HG02884 (cell line): ENCODE measurements around the gene ADAM22.
"Not testable (repeated sequence)": the region's sequence is repeated elsewhere in the genome, so short reads cannot be mapped to it uniquely, and the experiment has no call there.

Source experiments
- ATAC-seq: cut with Tn5 transposase; IDR thresholded peaks from one replicate; pipeline ENCODE4 v1.9.1; 2021; ENCODE audit warnings: mild to moderate bottlenecking, moderate library complexity; ENCODE audit not compliant: unreplicated experiment

ADAM22 gene

GRCh38 chr7:87933953-87934698 lies at the start of gene ADAM22:
TSS of gene ADAM22 (plus strand) at chr7:87934251. CDS start at chr7:87934466, 215 bp downstream.
- peak; percentile 95 for ATAC-seq

- ATAC-seq, result no peak
These were observed 49.0 kb upstream of the ADAM22 start for GRCh38 chr7:87885018-87885417.

- ATAC-seq, result no peak
These were observed 47.2 kb upstream of the ADAM22 start for GRCh38 chr7:87886875-87887274.

DNA sequence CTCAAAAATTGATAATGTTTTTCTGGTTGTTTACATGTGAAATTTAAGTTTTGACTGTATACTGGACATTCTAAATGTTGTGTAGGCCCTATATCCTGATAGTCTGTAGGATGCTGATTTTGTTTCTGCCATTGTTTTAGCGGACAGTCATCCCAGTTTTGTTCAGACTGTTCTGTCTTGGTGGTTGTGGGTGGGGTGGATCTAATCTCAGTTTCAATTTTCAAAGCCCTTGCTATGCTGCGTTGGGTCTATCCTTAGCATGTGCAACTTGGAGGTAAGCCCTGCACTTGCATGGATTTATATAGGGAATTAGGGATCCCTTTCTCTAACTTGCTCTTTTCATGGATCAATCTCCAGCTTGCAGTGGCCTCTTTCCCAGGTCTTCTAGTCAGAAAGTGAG lies 38.7 kb upstream of the ADAM22 start:
- ATAC-seq, result no peak

- no peak for ATAC-seq
These were observed 34.8 kb upstream of the ADAM22 start for GRCh38 chr7:87899255-87899654.

GRCh38 chr7:87907136-87907906 lies 26.7 kb upstream of the ADAM22 start:
- ATAC-seq, result not testable (repeated sequence)

DNA sequence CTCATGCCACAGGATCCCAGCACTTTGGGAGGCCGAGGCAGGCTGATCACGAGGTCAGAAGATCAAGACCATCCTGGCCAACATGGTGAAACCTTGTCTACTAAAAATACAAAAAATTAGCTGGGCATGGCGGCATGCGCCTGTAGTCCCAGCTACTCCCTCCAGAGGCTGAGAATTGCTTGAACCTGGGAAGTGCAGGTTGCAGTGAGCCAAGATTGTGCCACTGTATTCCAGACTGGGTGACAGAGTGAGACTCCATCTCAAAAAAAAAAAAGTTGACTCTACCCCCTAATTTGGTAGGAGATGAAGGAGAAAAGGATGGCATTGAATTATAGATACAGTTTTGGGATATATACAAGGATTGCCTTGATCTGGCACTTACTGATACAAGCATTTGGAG lies 25.2 kb upstream of the ADAM22 start:
- ATAC-seq, result not testable (repeated sequence)

DNA sequence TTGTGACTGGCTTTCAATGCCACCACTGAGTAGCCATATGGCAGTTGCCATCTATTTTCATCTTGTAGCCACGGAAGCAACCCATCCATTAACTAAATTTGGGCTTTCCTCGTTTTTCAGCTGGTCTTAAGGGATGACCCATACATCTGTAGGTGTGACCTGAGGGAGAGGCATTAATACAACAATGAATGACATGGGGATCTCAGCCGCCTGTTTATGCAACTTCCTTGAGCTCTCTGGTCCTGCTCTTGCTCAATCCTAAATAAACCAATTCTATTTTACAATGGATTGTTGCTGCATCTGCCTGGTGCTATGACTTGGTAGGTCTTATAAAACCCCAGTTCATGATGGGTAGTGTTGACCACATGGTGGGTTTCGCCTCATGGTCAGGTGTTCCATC lies 21.9 kb upstream of the ADAM22 start:
- no peak for ATAC-seq

- no peak for ATAC-seq
These were observed 15.3 kb upstream of the ADAM22 start for GRCh38 chr7:87918740-87919139.

DNA sequence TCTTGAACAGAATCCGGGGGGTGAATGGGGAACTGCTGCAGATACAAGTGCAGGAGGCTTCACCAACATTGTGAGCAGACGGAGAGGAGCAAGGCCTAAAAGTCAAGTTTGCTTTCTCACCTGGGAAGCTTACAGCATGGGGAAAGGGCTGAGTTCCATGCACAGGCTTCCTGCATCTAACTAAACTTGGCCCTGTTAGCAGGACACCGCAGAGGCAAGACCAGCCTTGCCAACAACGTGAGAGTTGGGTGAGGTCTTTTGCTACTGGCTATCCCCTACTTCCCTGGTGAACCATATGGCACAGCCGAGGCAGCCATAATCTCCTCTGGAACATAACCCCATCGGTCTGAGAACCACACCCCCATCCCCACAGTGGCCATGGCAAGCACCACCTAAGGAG lies 14.2 kb upstream of the ADAM22 start:
- ATAC-seq, result no peak

DNA sequence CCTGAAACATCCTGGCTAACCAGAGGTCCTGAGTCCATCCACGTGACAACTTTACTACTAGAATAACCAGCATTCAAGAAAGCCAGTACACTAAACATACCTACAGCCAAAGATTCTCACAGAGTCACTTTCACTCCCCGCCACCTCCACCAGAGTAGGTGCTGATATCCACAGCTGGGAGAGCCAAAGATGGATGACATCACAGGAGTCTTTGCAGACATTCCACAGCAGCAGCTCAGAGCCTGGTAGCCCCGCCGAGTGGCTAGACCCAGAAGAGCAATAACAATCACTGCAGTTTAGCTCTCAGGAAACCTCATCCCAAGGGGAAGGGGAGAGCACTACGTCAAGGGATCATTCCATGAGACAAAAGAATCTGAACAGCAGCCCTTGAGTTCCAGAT lies 13.5 kb upstream of the ADAM22 start:
- ATAC-seq, result no peak

DNA sequence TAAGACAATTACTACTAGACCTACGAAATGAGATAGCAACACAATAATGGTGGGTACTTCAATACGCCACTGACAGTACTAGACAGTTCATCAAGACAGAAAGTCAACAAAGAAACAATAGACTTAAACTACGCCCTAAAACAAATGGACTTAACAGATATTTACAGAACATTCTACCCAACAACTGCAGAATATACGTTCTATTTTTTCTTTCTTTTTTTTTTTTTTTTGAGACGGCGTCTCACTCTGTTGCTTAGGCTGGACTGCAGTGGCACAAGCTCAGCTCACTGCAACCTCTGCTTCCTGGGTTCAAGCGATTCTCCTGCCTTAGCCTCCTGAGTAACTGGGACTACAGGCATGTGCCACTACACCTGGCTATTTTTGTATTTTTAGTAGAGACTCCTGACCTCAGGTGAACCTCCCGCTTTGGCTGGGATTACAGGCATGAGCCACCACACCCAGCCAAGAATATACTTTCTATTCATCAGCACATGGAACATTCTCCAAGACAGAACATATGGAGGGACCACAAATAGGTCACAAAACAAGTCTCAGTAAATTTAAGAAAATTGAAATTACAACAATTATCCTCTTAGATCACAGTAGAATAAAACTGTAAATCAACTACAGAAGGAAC lies 11.2 kb upstream of the ADAM22 start:
- ATAC-seq, result not testable (repeated sequence)

- peak; percentile 98 for ATAC-seq
These were observed 7.2 kb upstream of the ADAM22 start for GRCh38 chr7:87926581-87927461.

DNA sequence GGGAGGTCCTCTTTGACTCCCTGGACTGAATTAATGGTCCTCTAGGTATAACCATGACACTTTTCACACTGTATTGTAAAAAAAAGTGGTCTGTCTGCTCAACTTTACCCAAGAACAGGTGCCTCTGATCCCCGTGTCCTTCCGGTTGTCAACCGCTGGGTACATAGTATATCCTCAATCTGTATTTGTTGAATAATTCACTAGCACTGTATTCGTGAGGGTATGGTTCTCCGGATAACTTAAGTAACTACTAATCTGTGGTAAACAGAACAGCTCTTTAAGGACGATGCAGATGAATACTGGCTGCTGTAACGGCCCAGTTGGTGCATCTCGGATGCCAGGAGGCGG lies 472 bp upstream of the ADAM22 start:
- no peak for ATAC-seq

GRCh38 chr7:87934699-87935383 lies 790 bp downstream of the ADAM22 start:
- peak; percentile 2 for ATAC-seq

- ATAC-seq, result no peak
These were observed 1.3 kb downstream of the ADAM22 start for GRCh38 chr7:87935384-87935706.

DNA sequence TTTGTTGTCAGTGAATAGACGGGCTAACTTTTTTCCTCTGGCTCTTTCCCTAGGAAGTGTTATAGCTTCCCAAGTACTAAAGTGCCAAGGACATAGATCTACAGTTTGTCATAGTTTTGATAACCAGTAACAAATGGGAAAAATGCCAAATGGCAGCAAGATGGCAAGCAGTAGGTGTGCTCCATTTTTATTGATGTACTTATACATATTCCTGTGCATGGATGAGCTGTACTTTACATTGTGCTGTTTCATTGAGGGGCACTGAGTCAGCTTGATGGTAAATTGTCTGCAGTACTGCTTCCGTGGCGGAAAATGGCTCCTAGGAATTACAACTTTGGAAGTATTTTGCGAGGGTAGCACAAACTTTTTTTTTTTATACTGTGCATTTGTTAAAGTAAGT lies 7.1 kb downstream of the ADAM22 start:
- no peak for ATAC-seq

GRCh38 chr7:87944547-87944946 lies 10.5 kb downstream of the ADAM22 start:
- no peak for ATAC-seq

GRCh38 chr7:87945926-87946325 lies 11.9 kb downstream of the ADAM22 start:
- not testable (repeated sequence) for ATAC-seq

- no peak for ATAC-seq
These were observed 14.3 kb downstream of the ADAM22 start for GRCh38 chr7:87948371-87948770.
